ENCODE data around the gene DGKI. TPM values are rescaled to one million over a fixed set of nuclear protein-coding genes. Genes with fewer than 3 reads are reported as not detected.

DGKI gene
- total and polyA plus RNA-seq, 2 experiments from 2014 or later = 0.16 to 1.0 TPM

DNA sequence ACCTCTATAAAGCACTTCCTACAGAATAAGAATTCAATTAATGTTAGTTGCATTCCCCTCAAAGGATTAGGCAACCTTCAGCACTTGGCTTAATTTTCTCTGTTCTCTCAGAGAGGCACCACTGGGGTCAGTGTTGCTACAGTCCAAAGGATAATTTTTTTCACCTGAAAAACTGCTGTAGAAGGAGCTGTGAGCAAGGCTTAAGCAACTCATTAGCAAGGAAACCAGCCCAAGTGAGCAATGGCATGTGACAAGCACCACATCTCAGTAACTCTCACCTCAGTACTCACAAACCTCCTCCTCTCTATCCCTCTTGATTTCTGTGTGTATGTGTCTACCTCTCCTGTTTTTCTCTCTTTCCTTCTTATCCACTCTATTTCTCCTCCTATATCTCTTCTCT lies 55.9 kb downstream of the DGKI start:
- Mint-ChIP-seq H3K27me3 (ENCODE audit: insufficient read depth, low read depth, poor library complexity) (no peaks in the 10 kb centered on the region), H3K27ac (no peak overlapping the region), H3K36me3 (ENCODE audit: low read depth) (peaks cover 5% of the 10 kb centered on the region; the same call in 1 of the 3 replicates), H3K9me3 (peaks cover 6% of the 10 kb centered on the region; the same call in 2 of the 3 replicates), H3K4me1 (no peaks in the 10 kb centered on the region; the same call in 2 of the 3 replicates), H3K4me3 (no peak overlapping the region)
- TF ChIP-seq ETS1 (IDR thresholded peaks at IDR 0.05) = no peak
- TF ChIP-seq, protein P1, sequence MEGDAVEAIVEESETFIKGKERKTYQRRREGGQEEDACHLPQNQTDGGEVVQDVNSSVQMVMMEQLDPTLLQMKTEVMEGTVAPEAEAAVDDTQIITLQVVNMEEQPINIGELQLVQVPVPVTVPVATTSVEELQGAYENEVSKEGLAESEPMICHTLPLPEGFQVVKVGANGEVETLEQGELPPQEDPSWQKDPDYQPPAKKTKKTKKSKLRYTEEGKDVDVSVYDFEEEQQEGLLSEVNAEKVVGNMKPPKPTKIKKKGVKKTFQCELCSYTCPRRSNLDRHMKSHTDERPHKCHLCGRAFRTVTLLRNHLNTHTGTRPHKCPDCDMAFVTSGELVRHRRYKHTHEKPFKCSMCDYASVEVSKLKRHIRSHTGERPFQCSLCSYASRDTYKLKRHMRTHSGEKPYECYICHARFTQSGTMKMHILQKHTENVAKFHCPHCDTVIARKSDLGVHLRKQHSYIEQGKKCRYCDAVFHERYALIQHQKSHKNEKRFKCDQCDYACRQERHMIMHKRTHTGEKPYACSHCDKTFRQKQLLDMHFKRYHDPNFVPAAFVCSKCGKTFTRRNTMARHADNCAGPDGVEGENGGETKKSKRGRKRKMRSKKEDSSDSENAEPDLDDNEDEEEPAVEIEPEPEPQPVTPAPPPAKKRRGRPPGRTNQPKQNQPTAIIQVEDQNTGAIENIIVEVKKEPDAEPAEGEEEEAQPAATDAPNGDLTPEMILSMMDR (conservative IDR thresholded peaks at IDR 0.05; ENCODE audit: low read depth in 2 of 2) = no peak
- no peak for TF ChIP-seq ZNF331 (CRISPR knock-in tag; IDR thresholded peaks at IDR 0.05; ENCODE audit: low read depth)
- no peak for TF ChIP-seq CREB1 (CRISPR knock-in tag; IDR thresholded peaks at IDR 0.05; ENCODE audit: low read depth)
- no peak overlapping the region for H2AFZ ChIP-seq
- no peak for DNase-seq (ENCODE audit: low spot score)
- H3K4me3 ChIP-seq = no peak overlapping the region
- no peak overlapping the region for H3K4me2 ChIP-seq
- H3K36me3 ChIP-seq (ENCODE audit: insufficient read depth) = no peaks in the 10 kb centered on the region
- peaks cover 2% of the 10 kb centered on the region; the same call in 1 of the 2 replicates for H3K9me2 ChIP-seq (ENCODE audit: insufficient read depth)
- no peaks in the 10 kb centered on the region for H3K4me1 ChIP-seq (ENCODE audit: insufficient read depth)
- ATAC-seq = no peak
- no peaks in the 10 kb centered on the region for H3F3A ChIP-seq (replicated peaks; ENCODE audit: low read depth)
- H4K20me1 ChIP-seq (replicated peaks; ENCODE audit: insufficient read depth) = no peaks in the 10 kb centered on the region
- H3K27me3 ChIP-seq (ENCODE audit: insufficient read depth) = no peaks in the 10 kb centered on the region
- no peak overlapping the region for H3K27ac ChIP-seq (ENCODE audit: low read depth)
- no peaks in the 10 kb centered on the region for H3K79me2 ChIP-seq (replicated peaks; ENCODE audit: insufficient read depth)

DNA sequence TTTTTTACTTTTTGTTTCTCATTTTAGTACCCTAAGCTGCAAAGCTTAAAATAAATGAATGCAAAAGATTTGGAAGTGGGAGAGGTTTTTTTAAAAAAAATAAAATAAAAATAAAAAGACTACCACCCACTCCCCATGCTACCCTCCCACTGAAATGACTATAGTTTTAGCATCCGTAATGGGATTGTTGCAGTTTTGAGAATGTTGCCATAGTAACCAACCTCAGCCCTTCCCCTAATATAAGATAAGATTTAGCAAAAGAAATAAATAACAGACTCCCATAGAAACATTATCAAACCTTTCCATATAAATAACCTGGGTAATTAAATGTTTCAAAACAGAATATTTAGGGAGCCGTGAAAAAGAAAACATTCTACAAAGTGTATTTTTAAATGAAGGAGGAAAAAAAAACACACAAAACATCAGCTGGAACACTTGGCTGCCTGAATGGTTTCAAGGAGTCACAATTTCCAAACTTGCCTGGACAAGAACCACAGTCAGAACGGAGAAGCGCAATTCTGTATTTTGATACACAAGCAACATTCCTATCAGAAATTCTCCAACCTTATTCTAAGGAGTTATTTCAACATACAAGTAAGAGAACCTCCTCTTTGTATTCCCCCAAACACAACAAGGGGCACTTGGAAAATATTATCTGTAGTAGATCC lies 57.4 kb downstream of the DGKI start:
- Mint-ChIP-seq H3K4me3 (no peak overlapping the region), H3K27me3 (ENCODE audit: insufficient read depth, low read depth, poor library complexity) (no peaks in the 10 kb centered on the region), H3K9me3 (no peaks in the 10 kb centered on the region; the same call in 1 of the 3 replicates), H3K4me1 (no peaks in the 10 kb centered on the region; the same call in 2 of the 3 replicates), H3K36me3 (ENCODE audit: low read depth) (no peaks in the 10 kb centered on the region; the same call in 2 of the 3 replicates), H3K27ac (no peak overlapping the region)
- H3K9me2 ChIP-seq (ENCODE audit: insufficient read depth) = peaks cover 2% of the 10 kb centered on the region; the same call in 1 of the 2 replicates
- H2AFZ ChIP-seq = no peak overlapping the region
- no peaks in the 10 kb centered on the region for H3K4me1 ChIP-seq (ENCODE audit: insufficient read depth)
- no peaks in the 10 kb centered on the region for H3K79me2 ChIP-seq (replicated peaks; ENCODE audit: insufficient read depth)
- H3K36me3 ChIP-seq (ENCODE audit: insufficient read depth) = no peaks in the 10 kb centered on the region
- no peaks in the 10 kb centered on the region for H4K20me1 ChIP-seq (replicated peaks; ENCODE audit: insufficient read depth)
- no peak for ATAC-seq
- no peak overlapping the region for H3K4me3 ChIP-seq
- H3F3A ChIP-seq (replicated peaks; ENCODE audit: low read depth) = no peaks in the 10 kb centered on the region
- no peak for DNase-seq (ENCODE audit: low spot score)
- no peak overlapping the region for H3K27ac ChIP-seq (ENCODE audit: low read depth)
- H3K4me2 ChIP-seq = no peak overlapping the region
- H3K27me3 ChIP-seq (ENCODE audit: insufficient read depth) = no peaks in the 10 kb centered on the region
- no peak for TF ChIP-seq EZH2phosphoT487 (IDR thresholded peaks at IDR 0.05; ENCODE audit: unreplicated experiment)
- TF ChIP-seq JUNB (IDR thresholded peaks at IDR 0.05; ENCODE audit: unreplicated experiment) = no peak
- no peak for TF ChIP-seq EZH2 (IDR thresholded peaks at IDR 0.05; ENCODE audit: low read depth, unreplicated experiment)
- TF ChIP-seq ZNF462 (CRISPR knock-in tag; IDR thresholded peaks at IDR 0.05) = no peak
- no peak for TF ChIP-seq STAT1 (IDR thresholded peaks at IDR 0.05; ENCODE audit: unreplicated experiment)
- TF ChIP-seq CREB1 (CRISPR knock-in tag; IDR thresholded peaks at IDR 0.05; ENCODE audit: low read depth) = no peak
- TF ChIP-seq POLR2AphosphoS5 (IDR thresholded peaks at IDR 0.05; ENCODE audit: low read depth) = no peak
- TF ChIP-seq ZNF114 (CRISPR knock-in tag; IDR thresholded peaks at IDR 0.05) = no peak
- no peak for TF ChIP-seq ETS1 (IDR thresholded peaks at IDR 0.05)

All from GM23338 (cell line).